ENCODE measurements around the gene HBG1.

DNA sequence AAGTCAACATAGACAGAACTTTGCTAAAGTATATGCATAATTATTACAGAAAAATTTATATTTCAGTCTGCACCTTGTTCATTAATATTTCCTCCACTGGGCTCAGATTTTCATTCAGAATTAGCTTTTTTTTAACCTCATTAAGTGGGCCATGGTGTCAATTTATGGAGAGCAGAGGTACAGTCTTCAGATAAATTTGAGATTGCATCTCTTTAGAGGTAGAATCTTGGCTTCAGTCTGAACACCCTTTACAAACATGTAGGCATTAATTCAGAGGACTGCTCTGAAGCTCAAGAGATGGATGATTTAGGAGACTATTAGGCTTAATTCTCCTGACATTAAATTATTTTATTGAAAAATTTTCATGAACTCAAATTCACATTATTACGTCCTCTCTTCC, 19.4 kb downstream of the HBG1 start:
- TF ChIP-seq, protein P1, sequence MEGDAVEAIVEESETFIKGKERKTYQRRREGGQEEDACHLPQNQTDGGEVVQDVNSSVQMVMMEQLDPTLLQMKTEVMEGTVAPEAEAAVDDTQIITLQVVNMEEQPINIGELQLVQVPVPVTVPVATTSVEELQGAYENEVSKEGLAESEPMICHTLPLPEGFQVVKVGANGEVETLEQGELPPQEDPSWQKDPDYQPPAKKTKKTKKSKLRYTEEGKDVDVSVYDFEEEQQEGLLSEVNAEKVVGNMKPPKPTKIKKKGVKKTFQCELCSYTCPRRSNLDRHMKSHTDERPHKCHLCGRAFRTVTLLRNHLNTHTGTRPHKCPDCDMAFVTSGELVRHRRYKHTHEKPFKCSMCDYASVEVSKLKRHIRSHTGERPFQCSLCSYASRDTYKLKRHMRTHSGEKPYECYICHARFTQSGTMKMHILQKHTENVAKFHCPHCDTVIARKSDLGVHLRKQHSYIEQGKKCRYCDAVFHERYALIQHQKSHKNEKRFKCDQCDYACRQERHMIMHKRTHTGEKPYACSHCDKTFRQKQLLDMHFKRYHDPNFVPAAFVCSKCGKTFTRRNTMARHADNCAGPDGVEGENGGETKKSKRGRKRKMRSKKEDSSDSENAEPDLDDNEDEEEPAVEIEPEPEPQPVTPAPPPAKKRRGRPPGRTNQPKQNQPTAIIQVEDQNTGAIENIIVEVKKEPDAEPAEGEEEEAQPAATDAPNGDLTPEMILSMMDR (IDR thresholded peaks at IDR 0.05; ENCODE audit: extremely low read depth in 1 of 2, insufficient read depth in 1 of 2, low read depth in 1 of 2, low read length in 2 of 2): no peak
- TF ChIP-seq, protein P2, sequence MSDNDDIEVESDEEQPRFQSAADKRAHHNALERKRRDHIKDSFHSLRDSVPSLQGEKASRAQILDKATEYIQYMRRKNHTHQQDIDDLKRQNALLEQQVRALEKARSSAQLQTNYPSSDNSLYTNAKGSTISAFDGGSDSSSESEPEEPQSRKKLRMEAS (IDR thresholded peaks at IDR 0.05; ENCODE audit: insufficient read depth, insufficient read length): no peak
- no peak for TF ChIP-seq EZH2 (IDR thresholded peaks at IDR 0.05; ENCODE audit: borderline replicate concordance, low read depth, low read length, severe bottlenecking)
- TF ChIP-seq POLR2A (IDR thresholded peaks at IDR 0.05; ENCODE audit: low read depth, low read length): no peak
- no peak for TF ChIP-seq JUN (IDR thresholded peaks at IDR 0.05; ENCODE audit: borderline replicate concordance, insufficient read depth, insufficient read length, low read depth)
- no peak for TF ChIP-seq MYC (IDR thresholded peaks at IDR 0.05; ENCODE audit: low read depth, low read length)
- TF ChIP-seq FOS (IDR thresholded peaks at IDR 0.05; ENCODE audit: borderline replicate concordance, insufficient read depth, low read length): no peak
- TF ChIP-seq POLR2AphosphoS5 (IDR thresholded peaks at IDR 0.05; ENCODE audit: insufficient read depth, low read depth, low read length): no peak

Data from endothelial cell of umbilical vein (primary cell).